G401.6 (cell line): Measurements from ENCODE around the gene MTHFD1L.
"Not testable (repeated sequence)": the region's sequence is repeated elsewhere in the genome, so short reads cannot be mapped to it uniquely, and the experiment has no call there.

Source experiments
- FAIRE-seq: peaks from 2 replicates; lab custom pipeline; 2012; peaks lifted over from hg19 to GRCh38; lab: Jason Lieb, UNC

The MTHFD1L gene

GRCh38 chr6:151098166-151098565, 232.7 kb downstream of the MTHFD1L start:
- no peak for FAIRE-seq

- no peak for FAIRE-seq
These were observed 234.8 kb downstream of the MTHFD1L start for GRCh38 chr6:151100326-151100725.

GRCh38 chr6:151101161-151101815, 235.8 kb downstream of the MTHFD1L start:
- FAIRE-seq = no peak

GRCh38 chr6:151101816-151102694, 236.6 kb downstream of the MTHFD1L start:
- no peak for FAIRE-seq

- no peak for FAIRE-seq
These were observed 237.8 kb downstream of the MTHFD1L start for GRCh38 chr6:151103266-151103665.

GRCh38 chr6:151107897-151108427, 242.5 kb downstream of the MTHFD1L start:
- no peak for FAIRE-seq

GRCh38 chr6:151108548-151108947, 243.0 kb downstream of the MTHFD1L start:
- no peak for FAIRE-seq

GRCh38 chr6:151109361-151109760, 243.9 kb downstream of the MTHFD1L start:
- no peak for FAIRE-seq

GRCh38 chr6:151109869-151110575, 244.5 kb downstream of the MTHFD1L start:
- FAIRE-seq = no peak

- FAIRE-seq = no peak
These were observed 245.0 kb downstream of the MTHFD1L start for GRCh38 chr6:151110576-151110905.

GRCh38 chr6:151111670-151112069, 246.2 kb downstream of the MTHFD1L start:
- FAIRE-seq = no peak

- FAIRE-seq = no peak
These were observed 246.6 kb downstream of the MTHFD1L start for GRCh38 chr6:151112130-151112529.

- not testable (repeated sequence) for FAIRE-seq
These were observed 247.4 kb downstream of the MTHFD1L start for GRCh38 chr6:151112884-151113283.

- FAIRE-seq = no peak
These were observed 248.1 kb downstream of the MTHFD1L start for GRCh38 chr6:151113641-151114040.

GRCh38 chr6:151118461-151119123, 253.1 kb downstream of the MTHFD1L start:
- FAIRE-seq = no peak

- FAIRE-seq = no peak
These were observed 254.5 kb downstream of the MTHFD1L start for GRCh38 chr6:151119823-151120524.

GRCh38 chr6:151121900-151122299, 256.4 kb downstream of the MTHFD1L start:
- no peak for FAIRE-seq

GRCh38 chr6:151123641-151124040, 258.1 kb downstream of the MTHFD1L start:
- not testable (repeated sequence) for FAIRE-seq

- not testable (repeated sequence) for FAIRE-seq
These were observed 259.7 kb downstream of the MTHFD1L start for GRCh38 chr6:151125242-151125641.

- FAIRE-seq = not testable (repeated sequence)
These were observed 260.3 kb downstream of the MTHFD1L start for GRCh38 chr6:151125651-151126416.

- FAIRE-seq = not testable (repeated sequence)
These were observed 260.9 kb downstream of the MTHFD1L start for GRCh38 chr6:151126417-151126724.
